ENCODE data around the gene JAML.

GRCh38 chr11:118245936-118246562, 21.2 kb upstream of the JAML start:
- TF ChIP-seq CTCF (IDR thresholded peaks at IDR 0.05) (no peak), POLR2AphosphoS5 (IDR thresholded peaks at IDR 0.05) (no peak), EP300 (IDR thresholded peaks at IDR 0.05) (no peak), POLR2A (IDR thresholded peaks at IDR 0.05) (no peak)

Data from sigmoid colon (tissue), 4 donors.